Fibroblast of the aortic adventitia (primary cell): ENCODE results near the gene MPP7. TPM values are rescaled to one million over a fixed set of nuclear protein-coding genes. Genes with fewer than 3 reads are reported as not detected.
A peak's percentile ranks its signal among the peaks of the same experiment; 100 is the strongest.

Experiments used
- DNase-seq: peaks from one replicate; pipeline ENCODE4 v3.0.0-alpha.2; 2010; ENCODE audit warnings: low read depth
- H3K4me3 ChIP-seq: 2 replicates; pipeline ENCODE4 v1.5.1; 2011; ENCODE audit warnings: low read depth, mild to moderate bottlenecking, control low read depth, low read length, moderate library complexity
- total RNA-seq: library from RNA; depleted of rRNA; stranded (reverse); fragments of >200 nt; gene quantifications from 2 replicates; pipeline ENCODE4 v1.2.3, GENCODE V29; 2012; ENCODE audit warnings: low replicate concordance
- TF ChIP-seq, protein P1 (sequence below): IDR thresholded peaks from 2 replicates; pipeline ENCODE4 v1.5.1; 2011; ENCODE audit warnings: mild to moderate bottlenecking, low read length, control low read depth, inconsistent platforms; ENCODE audit not compliant: insufficient read depth

MPP7 gene
- total RNA-seq, 1 donor = 1.4 TPM

DNA sequence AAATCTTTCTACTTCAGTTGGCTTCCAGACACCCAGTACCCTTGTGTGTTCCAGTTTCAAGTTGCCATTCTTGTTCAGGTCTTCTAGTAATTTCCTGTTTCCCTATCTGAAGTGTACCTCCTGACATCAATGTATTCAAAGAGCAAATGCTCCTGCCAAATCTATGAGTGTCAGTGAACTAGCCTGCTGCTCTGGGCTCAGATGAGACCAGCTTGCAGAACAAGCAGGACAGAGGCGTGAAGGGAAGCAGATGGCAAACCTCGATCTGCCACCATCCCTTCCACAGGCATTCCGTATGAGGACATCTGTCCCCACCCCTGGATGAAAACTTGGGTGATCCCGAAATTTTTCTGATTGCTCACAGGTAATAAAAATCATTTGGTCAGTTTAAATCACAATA lies 4.4 kb upstream of the MPP7 start:
- DNase-seq = no peak
- TF ChIP-seq, protein P1, sequence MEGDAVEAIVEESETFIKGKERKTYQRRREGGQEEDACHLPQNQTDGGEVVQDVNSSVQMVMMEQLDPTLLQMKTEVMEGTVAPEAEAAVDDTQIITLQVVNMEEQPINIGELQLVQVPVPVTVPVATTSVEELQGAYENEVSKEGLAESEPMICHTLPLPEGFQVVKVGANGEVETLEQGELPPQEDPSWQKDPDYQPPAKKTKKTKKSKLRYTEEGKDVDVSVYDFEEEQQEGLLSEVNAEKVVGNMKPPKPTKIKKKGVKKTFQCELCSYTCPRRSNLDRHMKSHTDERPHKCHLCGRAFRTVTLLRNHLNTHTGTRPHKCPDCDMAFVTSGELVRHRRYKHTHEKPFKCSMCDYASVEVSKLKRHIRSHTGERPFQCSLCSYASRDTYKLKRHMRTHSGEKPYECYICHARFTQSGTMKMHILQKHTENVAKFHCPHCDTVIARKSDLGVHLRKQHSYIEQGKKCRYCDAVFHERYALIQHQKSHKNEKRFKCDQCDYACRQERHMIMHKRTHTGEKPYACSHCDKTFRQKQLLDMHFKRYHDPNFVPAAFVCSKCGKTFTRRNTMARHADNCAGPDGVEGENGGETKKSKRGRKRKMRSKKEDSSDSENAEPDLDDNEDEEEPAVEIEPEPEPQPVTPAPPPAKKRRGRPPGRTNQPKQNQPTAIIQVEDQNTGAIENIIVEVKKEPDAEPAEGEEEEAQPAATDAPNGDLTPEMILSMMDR = no peak
- no peak overlapping the region for H3K4me3 ChIP-seq

DNA sequence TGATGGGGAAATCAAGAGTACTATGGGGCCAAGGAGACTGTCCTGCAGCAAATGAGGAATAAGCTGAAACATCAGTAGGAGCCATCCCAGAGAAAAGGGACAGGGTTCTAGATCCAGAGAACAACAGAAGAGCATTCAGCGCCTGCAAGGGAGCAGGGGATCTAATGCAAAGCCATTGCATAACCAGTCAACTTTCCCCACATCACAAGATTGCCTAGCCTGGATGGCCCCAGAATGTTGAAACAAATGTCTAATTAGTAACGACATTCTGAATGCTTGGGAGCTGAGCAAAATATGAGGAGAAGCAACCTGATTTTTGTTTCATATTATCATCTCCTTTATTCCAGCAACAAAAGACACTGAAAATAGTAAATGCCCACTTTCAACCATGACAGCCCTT lies 2.7 kb upstream of the MPP7 start:
- no peak for DNase-seq
- TF ChIP-seq, protein P1 = no peak
- no peak overlapping the region for H3K4me3 ChIP-seq

DNA sequence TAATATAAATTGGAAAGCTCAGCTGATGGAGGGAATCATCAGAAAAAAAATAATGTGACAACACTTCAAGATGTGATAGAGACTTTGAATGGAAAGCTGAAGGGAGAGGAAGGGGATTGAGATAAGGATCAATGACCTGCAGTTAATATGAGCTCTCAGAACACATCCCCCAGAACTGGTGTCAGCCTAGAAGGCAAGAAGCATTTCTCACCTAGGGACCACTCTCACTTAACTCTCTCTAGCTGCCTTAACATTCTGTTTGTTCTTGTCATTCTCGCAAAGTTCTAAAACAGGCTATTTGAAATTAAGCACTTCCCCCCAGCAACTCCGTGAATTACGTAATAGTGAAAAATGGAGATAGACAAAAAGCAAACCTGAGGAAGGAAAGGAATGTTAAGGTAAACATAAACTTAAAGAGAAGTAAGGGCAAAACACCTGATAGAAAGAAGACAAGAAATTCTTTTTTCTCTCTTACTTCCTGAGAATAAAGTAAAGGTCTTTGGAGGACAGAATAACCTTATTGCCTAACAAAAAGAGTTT lies 1.2 kb upstream of the MPP7 start:
- no peak for DNase-seq
- TF ChIP-seq, protein P1 = no peak
- no peak overlapping the region for H3K4me3 ChIP-seq

DNA sequence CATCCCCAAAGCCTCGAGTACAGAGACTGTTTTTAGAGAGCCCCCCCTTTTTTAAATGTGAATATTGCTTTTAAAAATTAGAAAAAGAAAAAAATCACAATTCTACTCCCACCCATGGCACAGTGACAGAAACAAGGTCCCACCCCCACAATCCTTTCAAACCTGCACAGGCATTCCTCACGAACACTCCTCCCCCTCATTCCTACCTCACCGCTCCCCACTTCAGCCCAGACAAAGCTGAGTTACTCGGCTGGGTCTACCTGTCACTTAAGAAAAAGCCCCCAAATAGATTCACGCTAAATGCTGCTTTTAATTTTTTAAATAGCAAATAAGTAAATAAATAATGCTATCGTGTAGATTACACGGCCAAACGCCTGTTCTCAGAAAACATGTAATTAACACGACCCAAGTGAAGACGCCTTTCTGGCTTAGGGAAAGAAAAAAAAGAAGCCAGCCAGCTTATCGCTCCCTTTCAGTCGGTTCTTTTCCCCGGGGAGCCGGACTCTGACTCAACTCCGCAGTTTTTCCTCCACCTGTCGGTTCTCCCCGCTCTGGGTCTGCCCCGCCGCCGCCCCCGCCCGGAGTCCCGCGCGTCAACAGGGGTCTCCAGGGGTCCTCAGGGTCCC lies 739 bp downstream of the MPP7 start:
- H3K4me3 ChIP-seq = peak overlapping the region; percentile 71
- TF ChIP-seq, protein P1 = no peak
- DNase-seq = peak; percentile 30

DNA sequence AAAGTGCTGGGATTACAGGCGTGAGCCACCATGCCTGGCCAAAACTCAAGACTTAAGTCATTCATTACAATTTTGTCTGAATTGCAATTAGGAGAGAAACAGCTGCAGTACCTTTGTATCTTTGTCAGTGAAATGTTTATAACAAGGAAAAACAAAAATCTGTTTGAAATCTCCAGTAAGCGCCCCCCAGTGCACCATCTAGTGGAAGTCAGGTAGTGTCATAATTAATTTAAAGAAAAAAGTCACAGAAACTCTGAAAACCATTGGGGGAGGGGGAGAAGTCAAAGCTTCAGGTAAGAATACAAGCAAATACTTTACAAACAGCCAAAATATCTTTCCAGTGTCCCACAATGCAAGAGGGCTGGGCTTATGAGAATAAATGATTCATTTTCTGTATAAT lies 2.8 kb downstream of the MPP7 start:
- TF ChIP-seq, protein P1 = no peak
- no peak overlapping the region for H3K4me3 ChIP-seq
- no peak for DNase-seq

DNA sequence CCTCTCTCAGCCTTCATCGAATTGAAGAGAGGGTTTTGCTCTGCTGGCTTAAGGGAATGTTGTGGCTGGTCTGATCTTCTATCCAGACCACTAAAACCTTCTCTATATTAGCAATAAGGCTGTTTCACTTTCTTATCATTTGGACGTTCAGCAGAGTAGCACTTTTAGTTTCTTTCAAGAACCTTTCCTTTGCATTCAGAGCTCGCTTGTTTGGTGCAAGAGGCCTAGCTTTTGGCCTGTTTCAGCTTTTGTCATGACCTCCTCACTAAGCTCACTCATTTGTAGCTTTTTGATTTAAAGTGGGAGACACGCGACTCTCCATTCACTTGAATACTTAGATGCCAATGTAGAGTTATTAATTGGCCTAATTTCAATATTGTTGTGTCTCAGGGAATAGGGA lies 3.9 kb downstream of the MPP7 start:
- TF ChIP-seq, protein P1 = no peak
- no peak for DNase-seq
- no peak overlapping the region for H3K4me3 ChIP-seq

DNA sequence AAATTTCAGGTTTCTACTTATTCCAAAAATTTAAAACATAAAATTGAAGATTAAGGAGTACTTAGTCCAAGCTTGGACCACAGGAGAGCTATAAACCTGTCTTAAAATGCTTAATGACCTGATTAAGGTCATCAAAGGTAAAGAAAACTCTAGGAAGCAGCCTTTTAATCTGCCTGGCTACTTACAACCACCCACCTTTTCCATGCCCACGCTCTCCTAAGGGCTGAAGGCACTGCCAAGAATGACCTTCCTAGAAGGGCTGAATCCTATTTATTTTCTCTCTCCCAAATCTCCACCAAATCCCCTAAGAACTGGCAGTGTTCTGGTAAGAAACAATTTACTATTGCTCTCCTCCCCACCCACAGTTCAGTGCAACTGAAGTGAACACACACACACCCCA lies 6.8 kb downstream of the MPP7 start:
- H3K4me3 ChIP-seq = no peak overlapping the region
- TF ChIP-seq, protein P1 = no peak
- DNase-seq = no peak
